22Rv1 (cell line): ENCODE measurements around the gene PMEPA1.

ENCODE experiments used
- H3K27ac ChIP-seq: fragments of 450-650 bp; 2 replicates; pipeline ENCODE4 v1.5.1; 2017
- CTCF ChIP-seq: fragments of 450-650 bp; IDR thresholded peaks from 2 replicates; pipeline ENCODE4 v1.5.1; 2017; ENCODE audit warnings: mild to moderate bottlenecking
- ZFX ChIP-seq: fragments of 450-650 bp; IDR thresholded peaks from 2 replicates; pipeline ENCODE4 v1.6.1; 2017; ENCODE audit warnings: antibody characterized with exemption, borderline replicate concordance

PMEPA1 gene

DNA sequence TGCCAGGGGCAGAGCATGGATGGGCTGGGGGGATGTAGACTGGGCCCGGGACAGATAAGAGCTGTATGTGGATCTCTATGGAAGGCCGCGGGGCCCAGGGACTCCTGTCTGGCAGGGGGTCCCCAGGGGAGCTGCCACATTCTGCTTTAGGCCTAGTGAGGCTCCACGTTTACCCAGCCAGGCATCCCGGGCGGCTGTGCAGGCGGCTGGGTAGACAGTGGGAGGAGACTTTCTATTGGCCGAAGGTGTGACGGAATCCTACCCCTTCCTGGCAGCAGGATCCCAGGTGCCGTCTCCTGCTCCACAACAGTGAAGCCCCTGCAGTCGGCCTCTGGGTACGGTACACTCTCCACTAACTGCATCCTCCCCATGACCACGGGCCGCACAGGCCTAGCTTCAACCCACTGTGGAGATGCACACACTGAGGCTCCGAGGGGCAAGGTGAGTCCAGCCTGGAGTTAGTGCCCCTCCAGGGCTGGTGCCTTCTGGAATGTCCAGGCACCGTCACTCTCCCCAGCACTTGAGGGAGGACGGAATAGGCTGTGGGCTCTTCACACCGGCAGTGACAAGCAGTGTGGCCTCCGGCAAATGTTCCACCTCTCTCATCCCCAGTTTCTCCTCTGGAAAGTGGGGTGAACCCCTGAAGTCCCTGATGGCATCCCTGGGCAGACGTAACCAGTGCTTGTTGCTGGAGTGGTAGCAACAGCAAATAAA is 52.8 kb downstream of the PMEPA1 start:
- TF ChIP-seq ZFX (no peak), CTCF (no peak)

GRCh38 chr20:57656252-57656820 is 53.5 kb downstream of the PMEPA1 start:
- TF ChIP-seq ZFX (no peak), CTCF (no peak)
- peak overlapping the region; percentile 60 for H3K27ac ChIP-seq

More for the DNA sequence above, 52.8 kb downstream of the PMEPA1 start:
- H3K27ac ChIP-seq, result peak overlapping the region; percentile 60

DNA sequence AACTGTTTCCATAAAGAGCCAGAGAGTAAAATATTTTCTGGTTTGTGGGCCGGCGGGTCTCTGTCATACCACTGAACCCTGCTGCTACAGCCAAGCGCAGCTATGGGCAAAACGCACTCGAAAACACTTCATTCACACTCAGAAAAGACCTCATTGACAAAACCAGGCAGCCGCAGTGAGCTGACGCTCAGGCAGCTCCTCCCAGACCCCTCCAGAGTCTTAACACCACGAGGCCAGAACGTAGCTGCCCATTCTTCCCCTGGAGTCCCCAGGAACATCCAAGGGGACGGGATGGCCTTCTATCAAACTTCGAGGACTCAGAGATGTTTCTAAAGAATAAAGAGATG is 54.0 kb downstream of the PMEPA1 start:
- peak overlapping the region; percentile 60 for H3K27ac ChIP-seq
- TF ChIP-seq CTCF, result no peak
- TF ChIP-seq ZFX, result no peak

DNA sequence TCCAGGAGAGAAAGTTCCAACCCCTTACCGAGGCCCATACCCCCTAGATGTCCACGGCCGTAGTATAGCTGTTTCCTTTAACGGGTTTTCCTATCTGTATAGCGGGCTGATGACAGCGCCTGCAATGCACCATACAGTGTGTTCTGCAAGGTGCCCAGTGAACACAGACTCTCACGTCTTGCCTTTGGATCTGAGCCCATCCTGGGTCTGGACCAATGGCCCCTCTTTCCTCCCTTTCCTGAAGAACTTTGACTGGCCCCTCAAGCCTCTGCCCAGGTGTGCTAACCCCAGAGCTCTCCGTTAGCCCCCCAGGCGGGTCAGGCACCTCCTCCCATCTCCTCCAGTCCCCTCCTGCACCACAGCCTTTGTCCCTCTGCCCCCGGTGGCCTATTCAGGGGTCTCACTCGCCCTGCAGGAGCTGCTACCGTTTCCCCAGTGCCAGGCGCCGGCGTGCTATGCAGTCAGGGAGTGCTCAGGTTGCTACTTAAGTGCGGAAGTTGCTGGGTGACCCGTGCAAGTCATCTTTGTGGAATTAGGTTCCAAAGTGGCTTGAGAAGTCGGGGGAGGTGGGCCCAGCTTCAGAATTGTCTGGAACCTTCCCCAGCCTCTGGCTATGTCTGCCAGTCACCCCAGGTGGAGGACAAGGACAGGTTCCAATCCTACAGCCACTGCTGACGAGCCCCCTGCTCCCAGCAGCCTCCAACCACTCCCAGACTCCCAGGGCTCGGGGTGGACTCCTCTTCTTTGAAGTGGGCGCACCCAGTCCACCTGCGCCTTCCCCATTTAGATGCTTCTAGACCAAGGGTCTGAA is 54.6 kb downstream of the PMEPA1 start:
- TF ChIP-seq CTCF (no peak), ZFX (no peak)
- H3K27ac ChIP-seq, result peak overlapping the region; percentile 60

DNA sequence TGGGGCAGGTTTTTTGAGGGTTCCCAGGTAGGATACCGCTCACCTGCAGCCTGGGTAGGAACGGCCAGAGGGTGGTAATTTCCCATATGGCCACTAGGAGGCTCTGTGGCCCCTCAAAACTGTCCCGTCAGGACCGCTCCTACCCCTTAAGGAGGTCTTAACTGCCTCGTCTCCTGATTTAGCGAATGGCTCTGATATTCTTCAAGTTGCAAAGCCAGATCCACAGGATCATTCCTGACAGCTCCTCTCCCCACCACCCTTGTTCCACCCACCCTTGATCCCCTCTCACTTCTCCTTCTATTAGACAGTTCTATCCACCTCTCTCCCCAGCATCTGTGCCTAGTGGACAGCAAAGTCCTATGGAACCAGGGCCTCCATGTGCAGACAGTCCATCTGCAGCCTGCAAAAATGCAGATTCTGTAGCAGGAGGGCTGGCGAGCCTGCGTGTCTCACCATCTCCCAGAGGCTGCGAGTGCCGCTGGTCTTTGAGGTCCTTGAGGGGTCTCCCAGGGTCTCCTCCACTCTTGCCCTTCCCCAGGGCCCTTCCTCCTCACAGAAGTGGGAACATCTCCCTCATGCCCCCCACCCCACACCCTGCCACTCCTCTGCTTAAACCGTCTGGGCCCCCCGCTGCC is 55.3 kb downstream of the PMEPA1 start:
- peak overlapping the region; percentile 60 for H3K27ac ChIP-seq
- TF ChIP-seq ZFX (no peak), CTCF (peak; percentile 81)

GRCh38 chr20:57653910-57654309 is 55.9 kb downstream of the PMEPA1 start:
- TF ChIP-seq CTCF, result no peak
- TF ChIP-seq ZFX, result no peak
- H3K27ac ChIP-seq, result peak overlapping the region; percentile 60
